ENCODE results near the gene MIS18BP1.

MIS18BP1 gene

GRCh38 chr14:45258073-45258472 lies 5.1 kb upstream of the MIS18BP1 start:
- no peak for TF ChIP-seq CTCF (IDR thresholded peaks at IDR 0.05; ENCODE audit: low read depth, low read length)
- no peak overlapping the region for H3K27ac ChIP-seq
- no peaks in the 10 kb centered on the region for H3K36me3 ChIP-seq
- peaks cover 8% of the 10 kb centered on the region for H3K9me3 ChIP-seq (ENCODE audit: severe bottlenecking)
- no peak for DNase-seq
- no peaks in the 10 kb centered on the region for H3K27me3 ChIP-seq (ENCODE audit: insufficient read depth, low read depth, severe bottlenecking)
- H3K4me3 ChIP-seq (ENCODE audit: low read depth, low read length), result no peak overlapping the region

- H3K9me3 ChIP-seq (ENCODE audit: severe bottlenecking), result peaks cover 8% of the 10 kb centered on the region
- H3K27ac ChIP-seq, result no peak overlapping the region
- DNase-seq, result no peak
- H3K36me3 ChIP-seq, result no peaks in the 10 kb centered on the region; the same call in 1 of the 2 replicates
- H3K4me3 ChIP-seq (ENCODE audit: low read depth, low read length), result no peak overlapping the region
- H3K27me3 ChIP-seq (ENCODE audit: insufficient read depth, low read depth, severe bottlenecking), result no peaks in the 10 kb centered on the region
- TF ChIP-seq CTCF (IDR thresholded peaks at IDR 0.05; ENCODE audit: low read depth, low read length), result no peak
These were observed 1.8 kb upstream of the MIS18BP1 start for GRCh38 chr14:45254771-45255170.

GRCh38 chr14:45253754-45254310 lies 830 bp upstream of the MIS18BP1 start:
- TF ChIP-seq CTCF (IDR thresholded peaks at IDR 0.05; ENCODE audit: low read depth, low read length), result no peak
- Histone ChIP-seq H3K27ac (no peak overlapping the region), H3K36me3 (no peaks in the 10 kb centered on the region; the same call in 1 of the 2 replicates), H3K4me3 (ENCODE audit: low read depth, low read length) (no peak overlapping the region), H3K27me3 (ENCODE audit: insufficient read depth, low read depth, severe bottlenecking) (no peaks in the 10 kb centered on the region), H3K9me3 (ENCODE audit: severe bottlenecking) (peaks cover 8% of the 10 kb centered on the region)
- DNase-seq, result no peak

GRCh38 chr14:45252366-45253069 lies 484 bp downstream of the MIS18BP1 start:
- peak overlapping the region; percentile 97 for H3K4me3 ChIP-seq (ENCODE audit: low read depth, low read length)
- DNase-seq, result no peak
- peaks cover 4% of the 10 kb centered on the region for H3K9me3 ChIP-seq (ENCODE audit: severe bottlenecking)
- H3K27me3 ChIP-seq (ENCODE audit: insufficient read depth, low read depth, severe bottlenecking), result no peaks in the 10 kb centered on the region
- no peaks in the 10 kb centered on the region; the same call in 1 of the 2 replicates for H3K36me3 ChIP-seq
- peak overlapping the region; percentile 77 for H3K27ac ChIP-seq
- no peak for TF ChIP-seq CTCF (IDR thresholded peaks at IDR 0.05; ENCODE audit: low read depth, low read length)

GRCh38 chr14:45251912-45252311 lies 1.1 kb downstream of the MIS18BP1 start:
- no peaks in the 10 kb centered on the region; the same call in 1 of the 2 replicates for H3K36me3 ChIP-seq
- no peak for DNase-seq
- no peaks in the 10 kb centered on the region for H3K27me3 ChIP-seq (ENCODE audit: insufficient read depth, low read depth, severe bottlenecking)
- peak overlapping the region; percentile 97 for H3K4me3 ChIP-seq (ENCODE audit: low read depth, low read length)
- H3K9me3 ChIP-seq (ENCODE audit: severe bottlenecking), result peaks cover 4% of the 10 kb centered on the region
- no peak for TF ChIP-seq CTCF (IDR thresholded peaks at IDR 0.05; ENCODE audit: low read depth, low read length)
- no peak overlapping the region; the same call in 1 of the 2 replicates for H3K27ac ChIP-seq

All from WERI-Rb-1 (cell line).